CD4-positive, alpha-beta T cell treated with Interleukin-15 for 4 hours (primary cell): ENCODE results near the gene KDM4B.
"Not testable (repeated sequence)": the region's sequence is repeated elsewhere in the genome, so short reads cannot be mapped to it uniquely, and the experiment has no call there.

Experiments used
- DNase-seq: peaks from one replicate; pipeline ENCODE4 v3.0.0-alpha.2; 2020; ENCODE audit warnings: low spot score

The KDM4B gene

DNA sequence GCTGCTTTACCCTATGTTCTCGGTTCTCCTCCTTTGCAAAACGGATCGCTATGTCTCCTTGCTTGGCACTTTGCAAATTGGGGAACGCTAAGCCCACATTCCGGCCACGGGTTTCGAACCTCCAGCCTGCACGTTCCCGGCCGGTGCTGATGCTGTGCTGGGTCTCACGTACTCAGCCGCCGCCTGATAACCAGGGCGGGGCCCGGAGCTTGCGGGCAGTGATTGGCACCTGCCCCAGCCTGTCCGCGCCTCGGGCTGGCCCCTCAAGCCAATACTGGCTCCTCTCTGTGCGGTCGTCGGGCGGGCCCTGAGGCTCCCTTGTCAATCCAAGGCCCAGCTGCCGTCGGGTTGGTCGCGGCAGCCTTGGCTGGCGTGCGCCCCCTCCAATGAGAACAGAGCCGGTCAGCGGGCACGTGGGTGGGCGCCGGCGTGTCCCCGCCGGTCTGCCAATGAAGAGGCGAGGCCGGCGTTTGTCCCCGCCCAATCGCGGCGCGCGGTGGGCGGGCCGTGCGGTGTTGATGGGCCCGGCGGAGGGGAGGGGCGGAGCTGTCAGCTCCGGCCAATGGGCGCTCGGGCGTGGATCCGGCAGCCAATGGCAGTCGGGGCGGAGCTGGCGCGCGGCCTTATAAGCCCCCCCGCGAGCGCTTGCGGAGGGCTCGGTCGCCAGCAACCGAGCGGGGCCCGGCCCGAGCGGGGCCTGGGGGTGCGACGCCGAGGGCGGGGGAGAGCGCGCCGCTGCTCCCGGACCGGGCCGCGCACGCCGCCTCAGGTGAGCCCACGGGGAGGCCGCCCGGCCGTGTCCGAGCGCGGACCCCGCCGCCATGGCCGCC is at the start of gene KDM4B:
TSS of gene KDM4B (plus strand) at position 652 of the 830 bp plus-strand sequence. CDS start 63,778 bp downstream, outside the sequence.
- DNase-seq = peak; percentile 100

DNA sequence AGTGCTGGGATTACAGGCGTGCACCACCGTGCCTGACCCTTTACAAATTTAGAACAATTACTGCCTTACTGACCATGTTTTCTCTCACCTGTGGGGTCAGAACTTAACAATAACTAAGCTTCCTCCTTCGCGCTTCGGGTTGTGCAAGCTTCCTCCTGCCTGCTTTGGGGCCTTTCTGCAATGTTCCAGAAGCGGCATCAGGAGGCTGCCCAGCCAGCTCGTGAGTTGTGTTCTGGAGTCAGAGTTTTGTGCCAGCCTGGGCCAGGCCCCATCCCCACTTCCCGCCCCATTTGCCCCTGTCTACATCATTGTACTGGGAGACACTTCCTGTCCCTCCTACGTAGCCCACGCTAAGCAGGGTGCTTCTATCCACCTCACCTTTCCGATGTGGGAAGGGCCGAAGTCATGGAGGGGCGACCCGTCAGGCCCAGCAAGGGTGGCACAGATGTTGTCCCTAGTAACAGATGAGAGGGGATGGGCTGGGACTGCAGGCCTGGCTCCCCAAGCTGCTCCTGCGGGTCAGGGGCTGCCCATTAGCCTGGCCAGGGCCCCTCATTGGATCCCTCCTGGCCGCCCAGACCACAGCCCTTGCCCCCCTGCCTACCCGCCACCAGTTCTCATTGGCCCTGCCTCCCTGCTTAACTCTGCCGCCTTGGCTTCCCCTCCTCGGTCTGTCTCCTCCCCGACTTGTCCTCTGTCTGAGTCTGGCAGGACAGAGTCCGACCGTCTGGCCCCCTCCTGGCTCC is 46.2 kb upstream of the KDM4B start:
- DNase-seq = no peak

DNA sequence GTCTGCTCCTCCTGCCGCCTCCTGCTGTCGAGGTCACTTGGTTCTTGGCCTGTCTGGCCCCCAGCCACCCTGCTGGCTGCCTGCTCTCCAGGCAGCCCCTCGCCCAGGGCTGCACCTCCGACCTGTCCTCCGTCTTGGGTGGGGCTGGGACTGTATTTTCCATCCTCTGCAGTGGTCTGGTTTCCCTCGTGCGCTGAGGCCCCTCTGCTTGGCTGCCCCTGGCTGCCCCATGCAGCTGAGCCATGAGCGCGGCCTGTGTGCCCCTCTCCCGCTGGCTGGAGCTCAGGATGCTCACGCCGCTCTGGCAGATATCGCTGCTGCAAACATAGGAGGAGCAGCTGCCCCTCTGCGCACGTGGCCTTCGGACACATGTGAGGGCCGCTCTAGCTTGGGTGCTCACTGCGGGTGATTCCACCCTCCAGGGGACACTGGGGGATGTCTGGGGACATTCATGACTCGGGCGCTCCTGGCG is 45.6 kb upstream of the KDM4B start:
- DNase-seq = no peak

DNA sequence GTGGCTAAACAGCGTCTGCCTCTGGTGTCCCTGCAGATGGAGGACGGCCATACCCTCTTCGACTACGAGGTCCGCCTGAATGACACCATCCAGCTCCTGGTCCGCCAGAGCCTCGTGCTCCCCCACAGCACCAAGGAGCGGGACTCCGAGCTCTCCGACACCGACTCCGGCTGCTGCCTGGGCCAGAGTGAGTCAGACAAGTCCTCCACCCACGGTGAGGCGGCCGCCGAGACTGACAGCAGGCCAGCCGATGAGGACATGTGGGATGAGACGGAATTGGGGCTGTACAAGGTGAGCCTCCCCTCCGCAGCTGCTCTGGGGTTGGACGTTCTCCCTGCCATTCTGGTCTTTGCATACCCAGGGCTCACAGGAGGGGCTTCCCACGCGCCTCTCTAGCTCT is 39.7 kb upstream of the KDM4B start:
- DNase-seq = no peak

DNA sequence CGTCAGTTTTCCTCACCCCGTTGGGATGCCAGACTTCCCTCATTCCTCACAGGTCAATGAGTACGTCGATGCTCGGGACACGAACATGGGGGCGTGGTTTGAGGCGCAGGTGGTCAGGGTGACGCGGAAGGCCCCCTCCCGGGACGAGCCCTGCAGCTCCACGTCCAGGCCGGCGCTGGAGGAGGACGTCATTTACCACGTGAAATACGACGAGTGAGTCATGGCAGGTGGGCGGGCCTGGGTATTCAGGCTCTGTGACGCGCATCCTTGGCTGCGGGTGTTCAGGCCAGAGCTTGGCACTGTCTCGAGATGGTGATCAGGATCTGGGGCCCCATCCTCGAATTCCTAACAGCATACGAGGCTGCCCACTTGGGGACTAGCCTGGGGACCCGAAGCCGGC is 38.2 kb upstream of the KDM4B start:
- no peak for DNase-seq

DNA sequence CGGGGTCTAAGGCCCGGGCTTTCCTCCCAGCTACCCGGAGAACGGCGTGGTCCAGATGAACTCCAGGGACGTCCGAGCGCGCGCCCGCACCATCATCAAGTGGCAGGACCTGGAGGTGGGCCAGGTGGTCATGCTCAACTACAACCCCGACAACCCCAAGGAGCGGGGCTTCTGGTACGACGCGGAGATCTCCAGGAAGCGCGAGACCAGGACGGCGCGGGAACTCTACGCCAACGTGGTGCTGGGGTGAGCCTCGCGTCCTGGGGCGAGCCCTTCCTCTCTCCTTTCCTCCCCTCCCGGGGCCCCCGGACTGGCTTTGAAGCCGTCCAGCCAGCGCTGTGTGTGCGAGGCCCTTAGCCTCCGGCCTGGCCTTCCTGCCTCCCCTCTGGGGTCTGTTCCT is 36.2 kb upstream of the KDM4B start:
- DNase-seq = no peak

DNA sequence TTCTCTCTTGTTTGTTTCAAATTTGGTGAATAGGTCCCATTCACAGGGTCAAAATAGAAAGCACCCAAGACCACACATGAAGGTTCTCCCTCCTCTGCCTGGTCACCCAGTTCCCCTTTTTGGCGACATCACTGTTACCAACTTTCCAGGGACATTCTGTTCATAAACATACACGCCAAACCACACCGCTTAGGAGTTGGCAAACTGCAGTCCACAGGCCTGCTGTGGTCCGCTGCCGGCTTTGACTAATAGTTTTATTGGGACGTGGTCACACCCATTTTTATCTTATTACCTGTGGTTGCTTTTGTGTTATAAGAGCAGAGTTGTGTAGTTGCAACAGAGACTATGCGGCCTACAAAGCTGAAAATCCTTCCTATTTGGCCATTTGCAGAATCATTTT is 35.4 kb upstream of the KDM4B start:
- DNase-seq = no peak

DNA sequence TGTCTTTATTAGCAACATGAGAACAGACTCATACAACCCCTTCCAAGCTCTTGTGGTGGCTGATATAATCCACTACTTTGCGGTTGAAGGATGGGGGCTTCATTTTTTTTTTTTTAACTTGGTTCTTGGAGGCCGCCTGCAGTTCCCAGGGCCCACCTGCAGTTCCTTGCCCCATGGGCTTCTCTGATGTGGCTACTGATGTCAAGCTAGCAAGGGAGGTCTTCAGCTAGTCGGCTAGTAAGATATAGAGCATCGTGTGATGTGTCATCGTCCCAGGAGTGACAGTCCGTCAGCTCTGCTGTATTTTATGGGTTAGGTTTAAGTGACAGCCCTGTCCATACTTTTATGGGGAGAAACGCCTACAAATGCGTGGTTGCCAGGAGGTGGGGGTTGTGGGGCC is 33.5 kb upstream of the KDM4B start:
- no peak for DNase-seq

DNA sequence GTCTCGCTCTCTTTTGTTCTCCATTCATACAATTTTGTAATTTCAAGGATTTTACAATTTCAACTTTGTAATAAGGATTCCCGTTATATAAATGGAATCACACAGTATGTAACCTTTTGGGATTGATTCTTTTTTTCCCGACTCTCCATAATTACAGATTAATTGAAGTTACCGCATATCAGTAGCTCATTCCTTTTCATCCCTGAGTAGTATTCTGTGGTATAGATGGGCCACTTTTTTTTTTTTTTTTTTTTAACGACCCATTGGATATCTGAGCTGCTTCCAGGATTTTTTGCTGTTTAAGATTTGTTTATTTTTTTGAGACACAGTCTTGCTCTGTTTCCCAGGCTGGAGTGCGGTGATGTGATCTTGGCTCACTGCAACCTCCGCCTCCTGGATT is 31.9 kb upstream of the KDM4B start:
- no peak for DNase-seq

DNA sequence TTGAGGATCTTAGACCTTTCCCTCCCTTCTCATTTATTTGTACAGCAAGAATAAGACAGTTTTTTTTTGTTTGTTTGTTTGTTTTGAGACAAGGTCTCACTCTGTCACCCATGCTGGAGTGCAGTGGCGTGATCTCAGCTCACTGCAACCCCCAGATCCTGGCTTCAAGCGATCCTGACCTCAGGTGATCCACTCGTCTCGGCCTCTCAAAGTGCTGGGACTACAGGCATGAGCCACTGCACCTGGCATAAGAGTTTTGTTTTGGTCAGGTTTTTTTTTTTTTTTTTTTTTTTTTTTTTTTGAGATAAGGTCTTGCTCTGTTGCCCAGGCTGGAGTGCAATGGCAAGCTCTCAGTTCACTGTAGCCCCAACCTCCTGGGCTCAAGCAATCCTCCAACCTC is 30.5 kb upstream of the KDM4B start:
- not testable (repeated sequence) for DNase-seq

DNA sequence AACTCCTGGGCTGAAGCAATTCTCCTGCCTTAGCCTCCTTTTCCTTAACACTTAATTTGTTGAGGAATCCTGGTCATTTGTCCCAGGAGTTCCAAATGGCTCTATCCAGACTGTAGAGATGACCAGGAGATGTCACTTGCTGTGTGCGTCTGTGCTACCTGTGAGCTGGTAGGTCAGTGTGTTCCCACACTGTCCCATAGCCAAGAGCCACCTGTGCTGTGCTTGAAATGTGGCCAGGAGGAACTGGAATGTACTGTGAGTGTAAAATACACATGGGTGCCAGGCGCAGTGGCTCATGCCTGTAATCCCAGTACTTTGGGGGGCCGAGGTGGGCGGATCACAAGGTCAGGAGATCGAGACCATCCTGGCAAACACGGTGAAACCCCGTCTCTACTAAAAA is 29.4 kb upstream of the KDM4B start:
- DNase-seq = no peak

DNA sequence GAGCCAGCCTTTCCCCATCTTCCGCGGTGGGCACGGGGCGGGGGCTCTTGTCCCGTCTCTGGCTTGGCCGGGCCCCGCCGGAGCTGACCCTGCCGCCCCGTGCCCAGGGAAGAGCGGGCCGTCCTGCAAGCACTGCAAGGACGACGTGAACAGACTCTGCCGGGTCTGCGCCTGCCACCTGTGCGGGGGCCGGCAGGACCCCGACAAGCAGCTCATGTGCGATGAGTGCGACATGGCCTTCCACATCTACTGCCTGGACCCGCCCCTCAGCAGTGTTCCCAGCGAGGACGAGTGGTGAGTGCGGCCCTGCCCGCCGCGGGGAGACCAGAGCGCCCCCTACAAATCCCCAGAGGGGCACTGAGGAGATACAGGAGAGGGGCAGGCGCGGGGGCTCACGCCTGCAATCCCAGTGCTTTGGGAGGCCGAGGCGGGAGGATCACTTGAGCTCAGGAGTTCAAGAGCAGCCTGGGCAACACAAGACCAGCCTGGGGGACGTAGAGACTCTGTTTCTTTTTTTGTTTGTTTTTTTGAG is 27.2 kb upstream of the KDM4B start:
- not testable (repeated sequence) for DNase-seq

DNA sequence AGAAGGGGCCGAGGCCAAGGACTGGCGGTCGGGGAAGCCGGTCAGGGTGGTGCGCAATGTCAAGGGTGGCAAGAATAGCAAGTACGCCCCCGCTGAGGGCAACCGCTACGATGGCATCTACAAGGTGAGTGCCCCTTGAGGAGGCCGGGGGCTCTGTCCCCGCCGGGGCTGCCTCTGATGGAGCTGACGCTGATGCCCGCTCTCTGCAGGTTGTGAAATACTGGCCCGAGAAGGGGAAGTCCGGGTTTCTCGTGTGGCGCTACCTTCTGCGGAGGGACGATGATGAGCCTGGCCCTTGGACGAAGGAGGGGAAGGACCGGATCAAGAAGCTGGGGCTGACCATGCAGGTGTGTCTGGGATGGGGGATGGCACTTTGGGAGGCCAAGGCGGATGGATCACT is 18.3 kb upstream of the KDM4B start:
- not testable (repeated sequence) for DNase-seq

DNA sequence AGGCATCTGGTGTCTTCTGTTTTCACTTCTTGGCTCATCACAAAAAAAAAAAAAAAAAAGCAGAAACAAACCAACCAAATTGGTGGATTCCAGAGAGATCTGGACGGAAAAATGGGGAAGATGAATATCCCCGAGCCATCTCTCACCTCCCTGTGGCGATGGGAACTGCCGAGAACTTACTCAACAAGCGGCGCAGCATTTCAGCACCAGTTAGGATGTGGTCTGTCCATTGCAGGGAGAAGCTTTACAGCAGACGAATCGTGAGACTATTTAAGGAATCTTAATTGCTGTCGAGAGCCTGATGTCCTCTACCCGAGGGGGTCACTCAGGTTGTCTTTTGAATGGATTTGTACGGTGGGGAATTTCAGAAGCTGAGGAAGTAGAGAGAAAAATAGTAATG is 17.3 kb upstream of the KDM4B start:
- no peak for DNase-seq

DNA sequence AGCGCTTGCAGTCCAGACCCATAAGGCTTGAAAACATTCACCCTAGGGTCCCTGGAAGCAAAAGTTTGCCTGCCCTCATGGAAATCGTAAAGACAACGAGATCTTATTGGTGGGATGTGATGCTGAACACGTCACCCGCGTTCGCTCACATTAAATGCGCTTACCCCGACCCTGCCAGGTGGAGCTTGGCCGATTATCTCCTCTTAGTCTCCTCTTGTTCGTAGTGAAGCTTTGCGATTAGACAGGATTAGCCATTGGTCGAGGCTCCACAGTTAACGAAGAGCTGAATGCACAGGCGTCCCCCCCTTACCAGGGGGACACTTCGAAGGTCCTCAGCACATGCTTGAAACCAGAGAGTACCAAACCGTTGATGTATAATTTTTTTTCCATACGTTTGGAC is 16.0 kb upstream of the KDM4B start:
- DNase-seq = no peak

DNA sequence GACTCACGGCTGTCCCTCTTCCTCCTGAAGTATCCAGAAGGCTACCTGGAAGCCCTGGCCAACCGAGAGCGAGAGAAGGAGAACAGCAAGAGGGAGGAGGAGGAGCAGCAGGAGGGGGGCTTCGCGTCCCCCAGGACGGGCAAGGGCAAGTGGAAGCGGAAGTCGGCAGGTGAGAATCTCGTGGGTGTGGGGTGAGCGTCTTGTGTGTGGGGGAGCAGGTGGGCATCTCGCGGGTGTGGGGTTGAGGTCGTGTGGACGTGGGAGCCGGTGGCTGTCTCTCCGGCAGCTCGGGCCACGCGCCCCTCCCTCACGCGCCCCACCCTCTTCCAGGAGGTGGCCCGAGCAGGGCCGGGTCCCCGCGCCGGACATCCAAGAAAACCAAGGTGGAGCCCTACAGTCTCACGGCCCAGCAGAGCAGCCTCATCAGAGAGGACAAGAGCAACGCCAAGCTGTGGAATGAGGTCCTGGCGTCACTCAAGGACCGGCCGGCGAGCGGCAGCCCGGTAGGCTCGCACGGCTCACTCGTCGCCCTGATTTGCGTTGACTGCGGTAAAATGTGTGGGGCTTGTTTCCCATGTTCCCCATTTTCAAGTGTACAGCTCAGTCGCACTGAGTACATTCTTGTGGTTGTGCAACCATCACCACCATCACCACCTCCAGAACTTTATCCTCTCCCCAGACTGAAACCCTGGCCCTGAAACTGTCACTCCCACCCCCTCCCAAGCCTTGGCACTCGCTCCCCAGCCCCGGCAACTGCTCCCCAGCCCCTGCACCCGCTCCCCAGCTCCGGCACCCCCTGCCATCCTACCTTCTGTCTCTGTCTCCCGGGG is 14.4 kb upstream of the KDM4B start:
- DNase-seq = not testable (repeated sequence)

DNA sequence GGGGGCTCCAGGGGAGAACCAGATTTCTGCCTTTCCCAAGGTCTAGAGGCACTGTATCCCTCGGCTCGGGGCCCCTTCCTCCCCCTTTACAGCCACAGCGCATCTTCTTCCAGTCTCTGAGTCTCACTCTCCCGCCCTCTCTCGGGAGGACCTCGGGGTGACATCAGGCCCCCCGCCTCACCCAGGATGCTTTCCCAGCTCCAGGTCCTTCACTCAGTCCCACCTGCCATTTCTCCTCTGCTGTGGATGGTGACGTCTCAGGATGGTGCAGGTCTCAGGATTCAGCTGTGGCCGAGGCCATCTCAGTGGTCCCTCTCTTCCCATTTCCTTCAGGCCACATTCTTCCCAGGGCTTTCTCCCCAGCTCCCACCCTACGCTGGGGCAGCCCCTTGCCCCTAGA is 13.6 kb upstream of the KDM4B start:
- DNase-seq = no peak

DNA sequence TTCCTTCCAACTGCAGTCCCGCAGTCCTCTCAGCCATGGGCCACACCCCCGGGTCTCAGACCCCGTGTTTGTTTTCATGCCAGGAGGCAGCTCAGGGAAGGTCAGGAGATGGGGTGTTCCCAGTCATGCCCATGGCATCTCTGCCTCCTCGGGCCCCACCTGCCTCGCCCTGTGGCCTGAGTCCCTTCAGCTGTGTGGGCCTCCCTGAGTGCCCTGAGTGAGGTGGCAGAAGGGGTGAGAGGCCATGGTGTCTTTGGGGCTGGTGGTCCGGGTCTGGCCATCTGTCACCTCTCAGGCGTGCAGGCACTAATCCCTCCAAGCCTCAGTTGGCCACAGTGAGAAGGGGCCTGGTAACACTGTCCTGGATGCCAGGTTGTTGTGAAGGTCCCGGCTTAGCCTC is 10.9 kb upstream of the KDM4B start:
- no peak for DNase-seq

DNA sequence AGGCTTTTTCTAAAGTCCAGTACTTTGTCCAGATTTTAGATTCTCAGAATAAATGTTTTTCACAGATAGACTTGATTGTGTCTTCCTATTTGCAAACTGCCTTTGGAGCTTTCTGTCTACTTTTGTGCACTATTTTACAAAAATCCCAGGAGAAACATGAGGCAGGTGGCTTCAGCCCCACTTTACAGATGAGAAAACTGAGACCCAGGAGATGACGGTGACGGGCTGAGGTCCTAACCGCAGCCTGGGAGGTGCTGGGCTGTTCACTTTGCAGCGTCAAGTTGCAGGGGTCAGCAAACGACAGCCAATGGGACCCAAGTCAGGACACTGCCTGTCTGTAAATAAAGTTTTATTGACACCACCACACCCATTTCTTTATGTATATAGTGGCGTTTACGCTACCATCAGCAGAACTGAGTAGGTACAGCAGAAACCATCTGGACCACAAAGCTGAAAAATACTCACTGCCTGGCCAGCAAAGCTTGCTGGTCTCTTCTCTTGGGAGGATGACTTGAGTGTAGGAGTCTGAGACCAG is 6.8 kb upstream of the KDM4B start:
- no peak for DNase-seq

DNA sequence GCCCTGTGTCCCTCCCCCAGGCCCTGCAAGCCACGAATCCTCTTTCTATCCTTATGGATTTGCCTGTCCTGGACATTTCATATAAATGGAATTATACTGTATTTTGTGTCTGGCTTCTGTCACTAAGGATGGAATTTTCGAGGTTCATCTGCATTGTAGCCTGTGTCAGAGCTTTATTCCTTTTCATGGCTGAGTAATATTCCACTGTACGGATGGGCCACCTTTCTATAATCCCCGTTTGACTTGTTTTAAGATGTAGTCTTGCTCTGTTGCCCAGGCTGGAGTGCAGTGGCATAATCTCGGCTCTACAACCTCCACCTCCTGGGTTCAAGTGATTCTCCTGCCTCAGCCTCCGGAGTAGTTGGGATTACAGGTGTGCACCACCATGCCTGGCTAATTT is 3.9 kb upstream of the KDM4B start:
- no peak for DNase-seq

DNA sequence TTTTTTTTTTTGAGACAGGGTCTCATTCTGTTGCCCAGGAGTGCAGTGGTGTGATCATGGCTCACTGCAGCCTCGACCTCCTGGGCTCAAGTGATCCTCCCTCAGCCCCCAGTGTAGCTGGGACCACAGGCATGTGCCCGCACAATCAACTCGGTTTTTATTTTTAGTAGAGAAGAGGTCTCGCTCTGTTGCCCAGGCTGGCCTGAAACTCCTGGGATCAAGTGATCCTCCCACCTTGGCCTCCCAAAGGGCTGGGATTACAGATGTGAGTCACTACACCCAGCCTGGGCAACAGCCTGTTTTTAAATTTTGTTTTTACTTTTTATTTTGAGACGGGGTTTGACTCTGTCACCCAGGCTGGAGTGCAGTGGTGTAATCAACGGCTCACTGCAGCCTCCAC is 2.3 kb upstream of the KDM4B start:
- no peak for DNase-seq
